MM.1S (cell line): ENCODE results near the gene SPINDOC.

ENCODE experiments used
- EZH2 ChIP-seq: fragments of 300-600 bp; sonication (generic); optimal IDR thresholded peaks from 2 replicates; pipeline ENCODE3; 2017; ENCODE audit warnings: low read depth, mild to moderate bottlenecking, antibody characterized with exemption, low read length, mixed read lengths
- TF ChIP-seq, protein P1 (sequence below): fragments of 300-600 bp; sonication (generic); IDR thresholded peaks from 2 replicates; pipeline ENCODE4 v1.5.1; 2016; ENCODE audit warnings: antibody characterized with exemption, low read length, mixed read lengths

GRCh38 chr11:63866211-63866610 lies 53.0 kb downstream of the SPINDOC start:
- TF ChIP-seq, protein P1, sequence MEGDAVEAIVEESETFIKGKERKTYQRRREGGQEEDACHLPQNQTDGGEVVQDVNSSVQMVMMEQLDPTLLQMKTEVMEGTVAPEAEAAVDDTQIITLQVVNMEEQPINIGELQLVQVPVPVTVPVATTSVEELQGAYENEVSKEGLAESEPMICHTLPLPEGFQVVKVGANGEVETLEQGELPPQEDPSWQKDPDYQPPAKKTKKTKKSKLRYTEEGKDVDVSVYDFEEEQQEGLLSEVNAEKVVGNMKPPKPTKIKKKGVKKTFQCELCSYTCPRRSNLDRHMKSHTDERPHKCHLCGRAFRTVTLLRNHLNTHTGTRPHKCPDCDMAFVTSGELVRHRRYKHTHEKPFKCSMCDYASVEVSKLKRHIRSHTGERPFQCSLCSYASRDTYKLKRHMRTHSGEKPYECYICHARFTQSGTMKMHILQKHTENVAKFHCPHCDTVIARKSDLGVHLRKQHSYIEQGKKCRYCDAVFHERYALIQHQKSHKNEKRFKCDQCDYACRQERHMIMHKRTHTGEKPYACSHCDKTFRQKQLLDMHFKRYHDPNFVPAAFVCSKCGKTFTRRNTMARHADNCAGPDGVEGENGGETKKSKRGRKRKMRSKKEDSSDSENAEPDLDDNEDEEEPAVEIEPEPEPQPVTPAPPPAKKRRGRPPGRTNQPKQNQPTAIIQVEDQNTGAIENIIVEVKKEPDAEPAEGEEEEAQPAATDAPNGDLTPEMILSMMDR, result no peak
- no peak for TF ChIP-seq EZH2
